Measurements from ENCODE around the gene VSTM2L.

VSTM2L gene

GRCh38 chr20:37919389-37920040 is 16.6 kb downstream of the VSTM2L start:
- DNase-seq (ENCODE audit: low spot score), result no peak

DNA sequence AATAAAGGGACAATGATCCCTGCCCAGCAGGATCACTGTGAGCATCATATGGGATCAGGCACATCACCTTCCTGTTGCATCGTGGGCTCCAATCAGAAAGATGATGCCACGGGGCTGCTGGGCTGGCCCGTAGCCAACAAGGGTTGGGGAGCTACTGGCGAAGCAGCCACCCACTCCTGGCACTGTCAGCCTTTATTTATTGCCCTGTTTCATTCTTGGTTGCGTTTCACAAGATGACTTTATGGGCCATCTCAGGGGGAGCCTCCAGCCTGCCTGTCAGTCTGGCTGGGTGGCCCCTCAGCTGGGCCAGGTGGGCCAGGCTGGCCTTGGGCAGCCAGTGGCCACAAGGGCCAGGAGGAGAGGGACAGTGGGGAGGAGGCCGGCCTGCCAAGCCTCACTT is 17.3 kb downstream of the VSTM2L start:
- no peak for DNase-seq (ENCODE audit: low spot score)

GRCh38 chr20:37920679-37921322 is 17.9 kb downstream of the VSTM2L start:
- DNase-seq (ENCODE audit: low spot score), result no peak

DNA sequence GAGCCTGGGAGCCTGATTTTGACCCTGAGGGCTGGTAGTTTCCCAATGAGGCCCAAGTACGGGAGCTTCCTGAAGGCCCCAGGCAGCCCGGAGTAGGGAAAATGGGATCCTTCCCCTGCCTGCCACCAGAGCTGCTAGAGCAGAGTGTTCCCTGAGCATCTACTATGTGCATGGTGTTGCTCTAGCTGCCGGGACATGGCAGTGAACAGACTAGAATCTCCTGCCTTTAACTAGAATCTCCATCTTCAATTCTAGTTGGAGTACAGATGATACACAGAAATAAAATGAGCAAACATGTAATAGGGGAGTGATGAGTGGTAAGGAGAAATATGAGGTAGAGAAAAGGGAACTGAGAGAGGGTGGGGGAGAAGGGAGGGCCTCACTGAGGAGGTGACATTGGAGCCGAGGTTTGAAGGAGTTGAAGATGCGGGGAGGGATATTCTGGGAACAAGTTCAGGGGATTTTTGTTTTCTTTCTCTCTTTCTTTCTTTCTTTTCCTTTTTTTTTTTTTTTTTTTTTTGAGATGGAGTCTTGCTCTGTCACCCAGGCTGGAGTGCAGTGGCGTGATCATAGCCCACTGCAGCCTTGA is 18.5 kb downstream of the VSTM2L start:
- no peak for DNase-seq (ENCODE audit: low spot score)

DNA sequence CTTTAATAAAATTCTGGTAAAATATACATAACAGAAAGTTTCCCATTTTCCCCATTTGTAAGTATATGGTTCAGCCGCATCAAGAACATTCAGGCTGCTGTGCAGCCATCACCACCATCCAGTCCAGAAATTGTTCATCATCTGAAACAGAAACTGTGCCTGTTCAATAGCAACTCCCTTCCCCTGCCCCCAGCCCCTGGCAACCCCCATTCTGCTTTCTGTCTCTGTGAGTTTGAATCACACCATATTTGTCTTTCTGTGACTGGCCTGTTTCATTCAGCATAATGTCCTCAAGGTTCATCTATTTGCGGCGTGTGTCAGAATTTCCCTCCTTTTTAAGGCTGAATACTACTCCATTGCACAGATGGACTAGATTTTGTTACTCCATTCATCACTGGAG is 19.1 kb downstream of the VSTM2L start:
- no peak for DNase-seq (ENCODE audit: low spot score)

DNA sequence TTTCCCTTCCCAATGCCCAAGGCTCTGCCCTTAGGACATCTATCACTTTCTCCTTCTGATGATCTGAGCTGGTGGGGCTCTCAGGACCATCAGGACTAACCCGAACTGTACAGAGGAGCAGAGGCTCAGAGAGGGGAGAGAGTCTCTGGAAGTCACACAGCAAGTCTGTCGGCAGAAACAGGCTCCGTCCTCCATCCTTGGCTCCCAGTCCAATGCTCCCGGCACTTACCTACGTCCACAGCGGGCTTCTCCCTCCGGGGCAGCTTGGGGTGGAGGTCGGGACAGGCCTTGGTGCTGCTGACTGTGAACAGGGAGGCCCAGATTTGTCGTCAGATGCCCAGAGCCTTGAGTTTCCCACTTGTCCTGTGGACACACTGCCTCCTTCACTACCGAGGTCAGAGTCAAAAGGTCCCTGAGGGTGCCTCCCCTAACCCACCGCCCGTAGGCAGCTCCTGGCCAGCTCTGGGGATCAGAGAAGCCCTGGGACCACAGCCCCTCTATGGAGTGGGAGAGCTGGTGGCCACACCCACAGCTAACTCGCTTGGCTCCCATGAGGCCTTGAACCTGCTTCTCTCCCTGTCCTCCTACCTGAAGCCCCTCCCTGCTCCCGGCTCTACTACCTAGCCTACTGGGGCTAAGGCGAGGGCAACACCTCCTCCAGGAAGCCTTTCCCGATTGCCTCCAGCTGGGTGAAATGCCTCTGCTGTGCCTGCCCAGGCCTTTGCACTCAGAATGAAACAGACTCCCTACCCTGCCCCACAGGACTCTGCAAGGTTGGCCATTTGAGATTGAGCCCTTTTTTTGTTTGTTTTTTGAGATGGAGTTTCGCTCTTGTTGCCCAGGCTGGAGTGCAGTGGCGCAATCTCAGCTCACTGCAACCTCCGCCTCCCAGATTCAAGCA is 22.6 kb downstream of the VSTM2L start:
- DNase-seq (ENCODE audit: low spot score), result peak; percentile 40

GRCh38 chr20:37926612-37927011 is 23.7 kb downstream of the VSTM2L start:
- no peak for DNase-seq (ENCODE audit: low spot score)

DNA sequence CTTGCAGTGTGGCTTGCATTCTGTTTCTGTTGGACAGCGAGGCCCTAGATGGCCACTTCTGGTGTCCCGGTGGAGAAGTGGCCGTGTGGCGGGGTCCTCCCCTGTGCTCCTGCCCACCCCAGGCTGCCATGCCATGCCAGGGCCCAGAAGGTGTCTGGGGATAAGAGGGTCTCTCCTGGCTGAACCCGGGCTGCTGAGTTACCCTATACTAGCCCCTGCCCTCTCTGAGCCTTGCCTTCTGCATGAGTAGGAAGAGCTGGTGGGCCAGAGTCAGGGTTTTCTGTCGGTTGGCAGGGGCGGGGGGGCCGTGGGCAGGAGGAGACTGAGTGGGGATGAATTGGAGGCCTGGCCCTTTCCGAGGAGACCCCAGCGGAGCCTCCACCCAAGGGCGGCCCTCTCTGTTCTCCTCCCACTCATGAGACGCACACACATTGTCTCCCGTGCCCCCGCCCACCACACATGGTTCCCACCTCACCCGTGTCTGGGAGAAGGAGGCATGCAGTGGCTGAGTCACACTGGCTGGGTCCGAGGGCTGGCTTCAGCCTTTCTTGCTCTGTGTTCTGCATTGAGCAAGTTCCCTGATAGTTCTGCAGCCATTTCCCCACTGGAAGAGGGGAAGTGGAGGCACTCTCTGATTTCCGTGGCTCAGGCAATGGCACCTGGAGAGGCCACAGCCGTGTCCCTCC is 24.6 kb downstream of the VSTM2L start:
- DNase-seq (ENCODE audit: low spot score), result no peak

DNA sequence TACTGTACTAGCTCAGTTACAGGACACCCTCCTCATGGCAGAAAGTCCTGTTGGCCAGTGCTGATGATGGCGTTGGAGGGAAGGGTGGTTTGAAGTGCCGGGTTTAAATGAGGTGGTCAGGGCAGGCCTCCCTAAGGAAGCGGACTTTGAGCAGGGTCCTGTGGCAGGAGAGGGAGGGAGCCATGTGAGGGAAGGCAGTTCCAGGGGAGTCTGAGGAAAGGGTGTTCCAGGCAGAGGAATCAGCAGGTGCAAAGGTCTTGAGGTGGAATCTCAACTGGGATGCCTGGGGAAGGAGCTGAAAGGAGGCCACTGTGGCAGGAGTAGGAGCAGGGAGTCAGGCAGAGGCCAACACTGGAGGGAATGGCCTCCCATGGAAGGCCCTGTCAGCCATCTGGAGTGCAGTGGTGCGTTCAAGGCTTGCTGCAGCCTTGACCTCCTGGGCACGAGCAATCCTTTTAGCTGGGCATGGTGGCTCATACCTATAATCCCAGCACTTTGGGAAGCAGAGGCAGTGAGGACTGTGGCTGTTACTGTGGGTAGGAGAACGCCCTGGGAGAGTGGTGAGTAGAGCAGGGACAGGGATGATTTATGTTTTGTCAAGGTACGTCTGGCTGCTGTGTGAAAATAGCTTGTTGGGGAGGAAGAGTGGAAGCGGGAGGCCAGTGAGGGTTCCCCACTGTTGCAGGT is 26.2 kb downstream of the VSTM2L start:
- DNase-seq (ENCODE audit: low spot score), result no peak

DNA sequence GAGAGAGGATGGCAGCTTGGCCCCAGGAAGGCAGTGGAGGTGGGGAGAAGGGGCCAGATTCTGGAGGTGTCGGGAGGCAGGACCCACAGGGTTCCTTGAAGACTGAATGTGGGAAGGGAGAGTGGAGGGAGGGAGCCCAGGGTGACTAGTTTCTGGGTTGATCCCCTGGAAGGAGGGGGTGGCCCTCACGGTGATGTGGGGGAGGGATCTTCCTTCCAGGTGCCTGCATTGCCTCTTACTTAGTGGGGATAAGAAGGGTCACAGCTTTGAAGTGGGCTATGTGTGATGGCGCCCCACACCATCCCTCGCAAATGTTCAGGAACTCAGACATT is 26.7 kb downstream of the VSTM2L start:
- DNase-seq (ENCODE audit: low spot score), result no peak

GRCh38 chr20:37931153-37931922 is 28.4 kb downstream of the VSTM2L start:
- DNase-seq (ENCODE audit: low spot score), result no peak

DNA sequence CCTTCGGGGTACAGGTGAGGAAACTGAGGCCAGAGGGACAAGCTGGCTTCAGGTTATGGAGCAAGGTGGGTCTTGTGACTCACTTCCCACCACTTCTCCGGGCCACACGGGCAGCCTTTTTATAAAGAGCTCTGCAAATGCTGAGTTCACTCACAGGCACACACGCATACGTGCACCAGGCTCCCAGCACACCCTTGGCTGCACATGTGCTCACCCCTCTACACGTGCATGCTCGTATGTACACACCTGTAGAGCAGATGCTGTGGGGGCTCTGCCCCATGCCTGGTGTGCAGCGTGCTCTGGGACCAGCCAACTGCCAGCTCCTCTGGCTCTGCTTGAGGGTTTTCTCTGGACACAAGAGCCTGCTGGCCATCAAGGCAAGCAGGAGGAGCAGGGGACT is 29.1 kb downstream of the VSTM2L start:
- no peak for DNase-seq (ENCODE audit: low spot score)

- no peak for DNase-seq (ENCODE audit: low spot score)
Measured at GRCh38 chr20:37932919-37933318, 30.0 kb downstream of the VSTM2L start.

DNA sequence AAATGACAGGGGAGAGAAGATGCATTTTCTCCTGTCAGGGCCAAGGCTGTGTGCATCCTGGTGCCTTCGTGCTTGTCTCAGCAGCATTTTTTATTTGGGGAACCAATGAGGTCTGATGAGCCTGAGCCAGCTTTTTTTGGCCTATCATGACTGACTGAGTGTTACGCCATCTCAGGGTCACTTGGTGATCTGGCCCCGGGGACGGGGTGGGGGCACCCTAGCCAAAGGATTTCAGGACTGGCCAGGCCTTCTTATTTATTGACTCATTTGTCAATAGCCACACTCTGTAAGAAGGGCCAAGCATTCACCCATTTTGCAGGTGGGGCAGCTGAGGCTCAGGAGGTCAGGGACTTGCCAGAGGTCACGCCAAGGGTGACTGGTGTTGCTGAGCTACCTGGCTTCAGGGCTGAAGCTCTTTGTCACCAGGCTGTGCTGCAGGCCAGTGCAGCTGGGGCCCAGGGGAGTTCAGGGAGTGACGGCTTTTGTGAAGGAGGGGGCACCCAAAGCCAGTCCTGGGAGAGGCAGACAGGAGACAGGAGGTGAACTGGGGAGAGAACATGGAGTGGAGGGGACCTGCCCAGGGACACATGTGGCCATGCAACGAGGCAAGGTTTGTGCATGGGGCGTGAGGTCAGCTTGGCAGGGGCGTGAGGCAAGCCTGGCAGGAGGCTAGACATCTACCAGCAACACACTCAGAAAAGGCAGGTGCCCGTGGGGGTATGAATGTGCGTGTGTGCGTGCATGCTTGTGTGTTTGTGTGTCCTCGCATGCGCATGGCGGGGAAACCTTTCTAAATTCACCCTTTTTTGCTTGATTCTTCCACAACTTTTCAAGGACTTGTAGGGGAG is 31.1 kb downstream of the VSTM2L start:
- no peak for DNase-seq (ENCODE audit: low spot score)

GRCh38 chr20:37934634-37935375 is 31.9 kb downstream of the VSTM2L start:
- no peak for DNase-seq (ENCODE audit: low spot score)

DNA sequence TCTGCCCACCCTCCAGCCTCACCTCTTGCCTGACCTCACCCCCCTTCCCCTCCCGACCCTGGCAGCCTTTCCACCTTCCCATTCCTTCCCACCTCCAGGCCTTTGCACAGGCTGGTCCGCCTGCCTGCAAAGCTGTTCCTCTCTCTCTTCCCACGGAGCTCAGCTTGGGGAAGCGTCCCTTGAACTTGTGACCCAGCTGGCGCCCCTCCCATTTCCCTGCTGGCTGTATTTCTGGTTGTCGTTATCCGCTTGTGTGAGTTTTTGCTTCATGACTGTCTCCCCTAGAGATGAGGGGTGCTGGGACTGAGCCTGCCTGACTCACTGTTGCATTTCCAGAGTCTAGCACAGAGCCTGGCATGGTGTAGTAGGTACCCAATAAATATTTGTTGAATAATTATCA is 32.5 kb downstream of the VSTM2L start:
- no peak for DNase-seq (ENCODE audit: low spot score)

GRCh38 chr20:37936041-37936440 is 33.1 kb downstream of the VSTM2L start:
- no peak for DNase-seq (ENCODE audit: low spot score)

DNA sequence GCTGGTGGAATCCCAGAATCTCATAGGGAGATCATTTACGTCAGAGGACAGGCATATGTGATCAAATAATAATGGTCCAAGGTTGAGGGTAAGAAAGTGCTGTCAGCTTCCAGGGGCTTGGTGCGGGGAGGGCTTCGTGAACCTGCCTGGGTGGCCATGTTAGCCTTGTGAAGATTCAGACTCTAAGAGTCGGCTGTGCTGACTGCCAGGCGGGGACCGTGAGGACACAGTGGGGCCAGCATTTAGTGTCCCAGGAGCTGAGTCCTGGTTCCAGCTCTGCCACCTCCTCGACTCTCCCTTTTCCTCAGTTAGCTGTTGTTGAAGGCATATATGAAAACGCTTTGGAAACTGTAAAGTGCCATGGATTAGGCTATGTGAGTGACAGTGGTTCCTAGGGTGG is 33.5 kb downstream of the VSTM2L start:
- DNase-seq (ENCODE audit: low spot score), result no peak

- DNase-seq (ENCODE audit: low spot score), result no peak
Measured at GRCh38 chr20:37937686-37938085, 34.8 kb downstream of the VSTM2L start.

Data from iPS-NIHi11 (cell line).